T-helper 1 cell treated with Interleukin-12 subunit alpha and Interleukin-12 subunit beta and Interleukin-4 antibody, amounts not matched to agents 30 ng/mL and 1 ng/mL, for 36 hours (primary cell): ENCODE data around the gene UNC93B1. TPM values are rescaled to one million over a fixed set of nuclear protein-coding genes. Genes with fewer than 3 reads are reported as not detected.

Source experiments
- intact Hi-C: fragments of 100-400 bp; cut with micrococcal nuclease; formaldehyde crosslinking; loops from one replicate; pipeline ENCODE4 v1.15.1; 2024
- total RNA-seq: library from RNA; stranded (reverse); gene quantifications from 2 replicates; pipeline ENCODE4 v1.2.3, GENCODE V29; 2022

UNC93B1 gene
- total RNA-seq, 1 donor from 2014 or later = 26.3 TPM

GRCh38 chr11:68026391-68027105, 22.7 kb upstream of the UNC93B1 start:
- intact Hi-C loops = no loop called here

- intact Hi-C loops = no loop called here
Observed at GRCh38 chr11:68025047-68025446, 21.1 kb upstream of the UNC93B1 start.

GRCh38 chr11:68024508-68024907, 20.6 kb upstream of the UNC93B1 start:
- intact Hi-C loops = no loop called here

DNA sequence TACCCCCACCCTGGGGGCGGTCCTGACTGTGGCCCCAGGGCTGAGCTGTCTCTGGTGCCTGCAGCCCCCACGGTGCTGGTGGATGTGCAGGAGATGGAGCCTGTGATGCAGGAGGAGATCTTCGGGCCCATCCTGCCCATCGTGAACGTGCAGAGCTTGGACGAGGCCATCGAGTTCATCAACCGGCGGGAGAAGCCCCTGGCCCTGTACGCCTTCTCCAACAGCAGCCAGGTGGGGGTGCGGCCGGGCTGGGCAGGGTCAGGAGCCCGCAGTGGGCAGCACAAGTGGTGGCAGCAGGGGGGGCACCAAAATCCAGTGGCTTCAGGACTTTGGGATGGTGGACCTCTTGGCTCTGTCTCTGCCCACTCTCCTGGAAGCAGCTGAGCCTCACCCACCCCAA, 18.6 kb upstream of the UNC93B1 start:
- intact Hi-C loops = no loop called here

DNA sequence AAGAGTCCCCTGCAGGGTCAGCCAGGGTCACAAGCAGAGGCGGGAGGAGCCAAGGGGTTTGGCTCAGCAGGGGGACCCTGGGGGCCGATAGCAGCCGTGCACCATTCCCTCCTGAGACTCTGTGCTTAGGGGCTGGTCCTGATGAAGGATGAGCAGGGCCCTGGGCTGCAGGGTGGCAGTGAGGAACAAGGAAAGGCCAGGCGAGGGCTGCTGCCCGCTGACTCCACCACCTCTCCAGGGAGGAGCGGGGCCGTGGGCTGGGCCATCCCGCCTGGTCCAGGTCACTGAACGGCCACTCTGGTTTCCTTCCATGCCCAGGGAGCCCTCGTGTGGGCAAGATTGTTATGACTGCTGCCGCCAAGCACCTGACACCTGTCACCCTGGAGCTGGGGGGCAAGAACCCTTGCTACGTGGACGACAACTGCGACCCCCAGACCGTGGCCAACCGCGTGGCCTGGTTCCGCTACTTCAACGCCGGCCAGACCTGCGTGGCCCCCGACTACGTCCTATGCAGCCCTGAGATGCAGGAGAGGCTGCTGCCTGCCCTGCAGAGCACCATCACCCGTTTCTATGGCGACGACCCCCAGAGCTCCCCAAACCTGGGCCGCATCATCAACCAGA, 17.4 kb upstream of the UNC93B1 start:
- intact Hi-C loops = no loop called here

- intact Hi-C loops = no loop called here
Observed at GRCh38 chr11:68020575-68020974, 16.7 kb upstream of the UNC93B1 start.

DNA sequence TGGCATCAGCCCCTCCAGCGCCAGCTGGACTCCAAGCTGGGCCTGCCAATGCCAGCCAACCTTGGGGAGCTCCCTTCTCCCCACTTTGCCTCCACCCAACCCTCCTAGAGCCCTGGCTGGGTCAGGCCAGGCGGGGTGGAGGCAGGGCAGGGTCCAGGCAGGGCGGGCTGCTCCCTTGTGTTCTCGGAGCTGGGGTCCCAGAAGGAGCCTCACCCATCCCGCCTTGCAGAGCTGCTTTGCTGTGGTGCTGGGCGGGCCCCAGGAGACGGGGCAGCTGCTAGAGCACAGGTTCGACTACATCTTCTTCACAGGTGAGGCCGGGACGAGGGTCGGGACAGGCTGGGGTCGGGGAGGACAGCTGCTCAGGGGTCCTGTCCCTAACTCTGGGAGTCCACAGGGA, 15.6 kb upstream of the UNC93B1 start:
- intact Hi-C loops = no loop called here

DNA sequence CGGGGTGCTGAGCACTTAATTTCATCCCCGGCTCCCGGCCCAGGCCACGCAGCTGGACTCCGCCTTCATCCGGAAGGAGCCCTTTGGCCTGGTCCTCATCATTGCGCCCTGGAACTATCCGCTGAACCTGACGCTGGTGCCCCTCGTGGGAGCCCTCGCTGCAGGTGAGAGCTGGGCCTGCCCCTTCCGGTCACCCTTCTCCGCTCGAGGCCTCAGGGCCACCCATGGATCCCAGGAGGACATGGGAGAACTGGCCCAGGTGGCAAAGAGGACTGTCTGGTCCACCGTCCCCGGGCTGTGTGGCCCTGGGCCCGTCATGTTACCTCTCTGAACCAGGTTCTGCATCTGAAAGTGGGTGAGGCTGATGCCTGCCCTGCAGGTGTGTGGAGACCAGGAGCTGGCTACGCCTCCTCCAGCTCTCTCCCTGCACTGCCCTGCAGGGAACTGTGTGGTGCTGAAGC, 14.9 kb upstream of the UNC93B1 start:
- intact Hi-C loops = no loop called here

DNA sequence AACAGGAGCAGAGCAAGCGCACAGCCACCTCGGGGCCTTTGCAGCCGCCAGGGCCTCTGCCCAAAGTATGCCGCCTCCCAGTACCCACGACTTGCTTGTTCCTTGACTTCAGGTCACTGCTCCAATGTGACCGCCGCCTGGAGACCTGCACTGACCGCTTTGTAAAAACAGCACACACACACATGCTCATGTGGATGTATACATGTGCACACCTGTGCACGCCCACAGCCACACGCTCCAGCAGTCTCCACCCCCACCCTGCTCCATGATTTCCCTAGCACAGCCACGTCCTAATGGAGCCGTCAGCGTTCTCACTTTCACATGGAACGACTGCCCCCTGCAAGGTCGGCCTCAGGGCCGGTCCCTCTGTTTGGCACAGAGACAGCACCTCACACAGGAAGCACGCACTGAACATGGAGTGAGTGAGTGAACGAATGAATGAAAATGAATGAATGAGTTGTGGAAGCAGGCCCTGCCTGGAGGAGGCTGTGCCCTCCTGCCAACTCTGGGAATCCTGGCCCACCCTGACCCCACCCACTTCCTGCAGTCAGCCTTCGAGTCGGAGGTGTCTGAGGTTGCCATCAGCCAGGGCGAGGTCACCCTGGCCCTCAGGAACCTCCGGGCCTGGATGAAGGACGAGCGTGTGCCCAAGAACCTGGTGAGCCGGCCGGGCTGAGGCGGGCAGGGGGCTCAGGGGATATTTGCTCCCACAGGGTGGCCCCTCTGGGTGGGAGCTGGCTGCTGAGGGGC, 14.3 kb upstream of the UNC93B1 start:
- intact Hi-C loops = no loop called here

DNA sequence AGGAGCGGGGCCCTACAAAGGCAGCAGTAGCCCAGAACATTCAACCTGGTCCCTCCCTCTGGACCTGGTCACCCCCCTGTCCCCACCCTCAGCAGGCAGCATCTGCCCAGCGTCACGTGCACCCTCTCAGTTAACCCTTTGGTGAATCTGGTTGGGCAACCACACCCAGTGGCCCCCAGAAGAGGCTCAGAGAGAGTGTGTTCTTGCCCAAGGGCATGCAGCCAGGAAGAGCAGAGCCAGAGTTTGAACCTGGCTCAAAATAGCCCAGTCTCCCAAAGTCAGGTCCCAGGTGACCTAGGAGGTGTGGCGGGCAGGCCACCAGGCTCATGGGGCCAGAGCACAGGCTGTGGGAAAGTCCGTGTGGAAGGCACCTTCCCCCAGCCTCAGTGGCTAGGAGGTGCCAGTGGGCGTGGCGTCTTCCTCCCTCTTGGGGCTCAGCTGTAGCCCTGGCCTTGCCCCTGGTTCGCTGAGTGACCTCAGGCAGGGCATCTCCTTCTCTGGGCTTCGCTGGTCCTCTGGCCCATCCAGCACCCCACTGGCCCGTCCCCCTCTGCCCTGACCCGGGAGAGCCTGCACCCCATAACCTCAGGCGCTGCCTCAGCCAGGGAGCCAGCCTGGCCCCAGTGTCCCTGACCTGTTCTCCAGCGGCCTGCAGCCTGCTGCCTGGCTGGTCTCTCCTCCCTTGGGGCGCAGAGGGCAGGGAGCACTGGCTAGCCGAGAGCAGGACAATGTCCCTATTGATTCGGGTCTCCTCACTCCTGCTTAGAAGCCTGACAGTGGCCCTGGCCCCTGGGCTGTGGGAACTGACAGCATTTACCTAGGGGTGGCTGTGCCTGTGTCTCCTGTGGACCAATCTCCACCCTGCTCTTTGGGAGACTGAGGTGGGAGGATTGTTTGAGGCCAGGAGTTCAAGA, 13.3 kb upstream of the UNC93B1 start:
- intact Hi-C loops = no loop called here

DNA sequence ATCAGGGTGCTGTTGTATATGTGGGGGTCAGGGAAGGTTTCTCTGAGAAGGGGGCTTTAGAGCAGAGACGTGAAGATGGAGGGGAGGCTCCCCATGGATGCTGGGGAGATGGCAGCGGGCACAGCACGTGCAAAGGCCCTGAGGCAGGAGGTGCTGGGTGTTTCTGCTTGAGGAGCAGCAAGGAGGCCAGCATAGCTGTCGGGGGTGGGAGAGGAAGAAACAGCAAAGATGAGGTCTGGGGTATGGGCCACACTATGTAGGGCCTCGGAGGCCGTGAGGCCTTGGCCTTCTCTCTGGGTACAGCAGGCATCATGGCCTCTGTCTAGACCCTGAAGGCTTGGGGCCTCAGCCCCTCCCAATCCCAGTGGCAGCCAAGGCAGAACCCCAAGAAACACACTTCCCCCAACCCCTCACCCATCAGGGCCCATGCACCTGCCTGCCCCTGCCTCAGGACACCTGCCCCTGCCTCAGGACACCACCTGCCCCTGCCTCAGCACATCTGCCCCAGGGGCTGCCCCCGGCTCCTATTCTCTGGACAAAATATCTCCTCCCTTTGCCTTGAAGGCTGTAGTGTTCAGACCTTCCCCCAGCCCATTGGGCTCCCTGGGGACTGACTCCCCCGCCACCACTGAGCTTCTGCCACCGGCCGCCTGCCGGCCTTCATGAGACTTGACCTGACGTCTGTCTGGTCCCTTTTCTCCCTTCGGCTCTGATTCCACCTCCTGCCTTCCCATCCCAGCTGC, 12.4 kb upstream of the UNC93B1 start:
- intact Hi-C loops = no loop called here

DNA sequence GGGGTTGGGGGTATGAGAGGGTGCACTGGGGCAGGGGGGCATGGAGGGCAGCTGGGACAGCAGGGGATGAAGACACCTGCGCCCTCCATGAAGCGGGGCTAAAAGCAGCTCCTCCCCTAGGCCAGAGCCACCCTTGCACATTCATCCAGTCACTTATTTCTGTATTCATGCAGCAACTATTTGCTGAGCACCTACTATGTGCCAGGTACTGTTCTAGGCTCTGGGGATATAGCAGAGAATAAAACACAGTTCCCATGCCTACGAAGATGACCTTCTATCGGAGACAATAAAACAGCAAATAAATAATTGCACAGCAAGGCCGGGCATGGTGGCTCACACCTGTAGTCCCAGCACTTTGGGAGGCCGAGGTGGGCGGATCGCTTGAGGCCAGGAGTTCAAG, 11.6 kb upstream of the UNC93B1 start:
- intact Hi-C loops = no loop called here

- intact Hi-C loops = no loop called here
Observed at GRCh38 chr11:68014947-68015447, 11.1 kb upstream of the UNC93B1 start.

DNA sequence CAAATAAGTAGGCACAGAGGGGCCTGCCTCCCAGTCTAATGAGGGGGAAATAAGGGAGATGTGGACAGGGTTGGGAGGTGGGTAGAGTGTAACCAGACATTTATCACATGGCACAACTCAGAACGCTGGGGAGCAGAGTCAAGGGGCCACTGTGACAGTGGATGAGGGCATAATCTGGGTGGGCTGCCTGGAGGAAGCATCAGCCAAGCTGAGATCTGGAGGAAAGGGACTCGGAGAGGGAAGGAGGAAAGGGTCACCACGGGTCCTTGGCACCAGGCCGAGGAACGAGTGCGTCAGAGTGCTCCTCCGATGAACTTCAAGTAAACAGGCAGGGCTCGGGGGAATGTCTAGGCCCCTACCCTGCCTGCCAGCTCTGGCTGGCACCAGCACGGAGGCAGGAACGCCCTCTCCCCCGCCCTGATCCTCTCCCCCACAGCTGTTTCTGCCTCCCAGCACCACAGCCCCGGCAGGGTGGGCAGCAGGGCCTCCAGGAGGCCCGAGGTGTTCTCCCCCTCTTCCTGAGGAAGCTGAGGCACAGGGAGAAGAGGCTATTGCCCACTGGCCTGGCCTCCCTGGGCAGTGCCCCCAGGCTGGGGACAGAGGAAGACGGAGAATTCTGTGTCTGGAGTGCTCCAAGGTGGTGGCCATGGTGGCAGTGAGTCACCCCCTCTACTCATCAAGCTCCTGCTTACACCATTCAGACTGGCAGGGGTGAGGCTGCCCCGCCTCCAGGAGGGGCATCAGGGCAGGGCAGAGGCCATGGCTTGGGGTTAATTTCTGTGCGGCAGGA, 10.5 kb upstream of the UNC93B1 start:
- intact Hi-C loops = no loop called here

DNA sequence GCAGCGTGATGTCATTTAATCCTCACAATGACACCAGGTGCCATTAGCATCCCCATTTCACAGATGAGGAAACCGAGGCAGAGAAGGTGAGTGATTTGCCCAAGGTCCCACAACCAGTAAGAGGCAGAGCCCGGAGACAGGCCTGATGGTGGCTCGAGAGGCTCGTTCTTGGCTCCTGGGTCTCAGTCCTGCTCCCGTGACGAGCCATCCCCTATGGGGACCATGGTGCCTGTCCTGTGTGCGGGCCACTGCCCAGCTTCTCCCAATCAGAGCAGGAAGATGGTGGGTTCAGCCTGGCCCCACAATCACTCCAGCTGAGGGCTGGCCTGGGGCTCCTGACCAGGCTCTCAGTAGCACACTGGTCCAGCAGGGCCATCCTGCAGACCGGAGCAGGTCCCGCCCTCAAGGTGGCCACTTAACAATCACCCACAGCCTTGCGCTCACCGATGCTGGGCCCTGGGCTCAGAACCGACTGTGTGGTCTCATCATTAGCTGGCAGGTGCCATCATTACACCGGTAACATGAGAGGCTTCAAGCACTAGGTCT, 9.8 kb upstream of the UNC93B1 start:
- intact Hi-C loops = no loop called here

- intact Hi-C loops = no loop called here
Observed at GRCh38 chr11:68012843-68013610, 9.1 kb upstream of the UNC93B1 start.

- intact Hi-C loops = no loop called here
Observed at GRCh38 chr11:68012044-68012842, 8.3 kb upstream of the UNC93B1 start.
